Fibroblast of gingiva (primary cell): Measurements from ENCODE around the gene ECHS1.
"Not testable (repeated sequence)": the region's sequence is repeated elsewhere in the genome, so short reads cannot be mapped to it uniquely, and the experiment has no call there.

Experiments used
- DNase-seq: peaks from one replicate; pipeline ENCODE4 v3.0.0-alpha.2; 2011; ENCODE audit warnings: low read depth

Gene ECHS1

GRCh38 chr10:133373174-133374090 lies at the start of gene ECHS1:
ECHS1 (minus strand) TSS chr10:133373354; CDS start chr10:133373333, 21 bp downstream.
- peak; percentile 88 for DNase-seq

- DNase-seq: no peak
Measured at GRCh38 chr10:133422223-133422806, 49.2 kb upstream of the ECHS1 start.

GRCh38 chr10:133421336-133422222 lies 48.4 kb upstream of the ECHS1 start:
- DNase-seq: no peak

GRCh38 chr10:133420579-133420978 lies 47.4 kb upstream of the ECHS1 start:
- no peak for DNase-seq

- DNase-seq: no peak
Measured at GRCh38 chr10:133420028-133420427, 46.9 kb upstream of the ECHS1 start.

- no peak for DNase-seq
Measured at GRCh38 chr10:133419211-133419950, 46.2 kb upstream of the ECHS1 start.

GRCh38 chr10:133418289-133418993 lies 45.3 kb upstream of the ECHS1 start:
- DNase-seq: no peak

- no peak for DNase-seq
Measured at GRCh38 chr10:133415752-133416151, 42.6 kb upstream of the ECHS1 start.

- not testable (repeated sequence) for DNase-seq
Measured at GRCh38 chr10:133414401-133414800, 41.2 kb upstream of the ECHS1 start.

GRCh38 chr10:133412381-133412711 lies 39.2 kb upstream of the ECHS1 start:
- DNase-seq: no peak

- DNase-seq: no peak
Measured at GRCh38 chr10:133411523-133412380, 38.6 kb upstream of the ECHS1 start.

- no peak for DNase-seq
Measured at GRCh38 chr10:133405844-133406527, 32.8 kb upstream of the ECHS1 start.

GRCh38 chr10:133405272-133405671 lies 32.1 kb upstream of the ECHS1 start:
- DNase-seq: no peak

GRCh38 chr10:133403784-133404183 lies 30.6 kb upstream of the ECHS1 start:
- no peak for DNase-seq

- DNase-seq: no peak
Measured at GRCh38 chr10:133403359-133403758, 30.2 kb upstream of the ECHS1 start.

GRCh38 chr10:133401981-133402725 lies 29.0 kb upstream of the ECHS1 start:
- no peak for DNase-seq

- no peak for DNase-seq
Measured at GRCh38 chr10:133401500-133401899, 28.3 kb upstream of the ECHS1 start.

- DNase-seq: no peak
Measured at GRCh38 chr10:133400624-133401424, 27.7 kb upstream of the ECHS1 start.
